ENCODE data around the gene CCDC93.

GRCh38 chr2:117952228-117952627 lies 61.6 kb downstream of the CCDC93 start:
- TF ChIP-seq CTCF (IDR thresholded peaks at IDR 0.05), result no peak
- TF ChIP-seq POLR2AphosphoS5 (IDR thresholded peaks at IDR 0.05; ENCODE audit: low read depth, low read length), result no peak
- TF ChIP-seq SIN3A (IDR thresholded peaks at IDR 0.05; ENCODE audit: borderline replicate concordance, insufficient read depth, low read depth, low read length), result no peak
- no peak for TF ChIP-seq REST (IDR thresholded peaks at IDR 0.05; ENCODE audit: insufficient read depth in 1 of 2, low read depth in 2 of 2, low read length in 1 of 2)
